Subcutaneous abdominal adipose tissue (tissue), 5 donors: ENCODE measurements around the gene AGAP3.

Experiments
- H3K27ac ChIP-seq: one replicate; pipeline ENCODE4 v1.7.0; 2013; ENCODE audit warnings: low read depth, mild to moderate bottlenecking, inconsistent platforms, low read length, moderate library complexity
- H3K27me3 ChIP-seq, 5 donors: one replicate each; pipeline ENCODE4 v1.7.0; 2013; ENCODE audit warnings: low read length in 5 of 5, inconsistent platforms in 1 of 5; ENCODE audit not compliant: control insufficient read depth in 5 of 5, insufficient read depth in 4 of 5
- H3K36me3 ChIP-seq, 5 donors: one replicate each; pipeline ENCODE4 v1.7.0; 2013; ENCODE audit warnings: low read length in 5 of 5; ENCODE audit not compliant: control insufficient read depth in 5 of 5, insufficient read depth in 5 of 5
- H3K4me1 ChIP-seq, 5 donors: one replicate each; pipeline ENCODE4 v1.7.0; 2013; ENCODE audit warnings: low read length in 5 of 5, mild to moderate bottlenecking in 3 of 5, moderate library complexity in 1 of 5; ENCODE audit not compliant: control insufficient read depth in 5 of 5, insufficient read depth in 5 of 5
- H3K4me3 ChIP-seq, 5 donors: one replicate each; pipeline ENCODE4 v1.7.0; 2013; ENCODE audit warnings: low read length in 5 of 5, low read depth in 1 of 5
- H3K9ac ChIP-seq, 5 donors: one replicate each; pipeline ENCODE4 v1.7.0; 2013; ENCODE audit warnings: low read length in 5 of 5, mild to moderate bottlenecking in 4 of 5, moderate library complexity in 3 of 5
- H3K9me3 ChIP-seq, 5 donors: one replicate each; pipeline ENCODE4 v1.7.0; 2013; ENCODE audit warnings: low read length in 5 of 5; ENCODE audit not compliant: control insufficient read depth in 5 of 5
- donor health status: healthy.
- donor health status: healthy.
- donor health status: healthy.
- donor health status: healthy.
- donor health status: healthy.

AGAP3 gene

GRCh38 chr7:151094675-151095074 lies 8.4 kb downstream of the AGAP3 start:
- Histone ChIP-seq H3K4me3 (no peak overlapping the region), H3K27ac (peak overlapping the region; percentile 30), H3K9ac (peak overlapping the region in 1 of 5 donors; percentile 45), H3K4me1 (peaks cover 20 to 62% (median 55%) of the 10 kb centered on the region in 5 donors), H3K9me3 (no peaks in the 10 kb centered on the region), H3K36me3 (peaks cover 0 to 7% (median 0%) of the 10 kb centered on the region in 5 donors), H3K27me3 (no peaks in the 10 kb centered on the region)

- peak overlapping the region; percentile 30 for H3K27ac ChIP-seq
These were observed 9.0 kb downstream of the AGAP3 start for GRCh38 chr7:151095123-151095797.

DNA sequence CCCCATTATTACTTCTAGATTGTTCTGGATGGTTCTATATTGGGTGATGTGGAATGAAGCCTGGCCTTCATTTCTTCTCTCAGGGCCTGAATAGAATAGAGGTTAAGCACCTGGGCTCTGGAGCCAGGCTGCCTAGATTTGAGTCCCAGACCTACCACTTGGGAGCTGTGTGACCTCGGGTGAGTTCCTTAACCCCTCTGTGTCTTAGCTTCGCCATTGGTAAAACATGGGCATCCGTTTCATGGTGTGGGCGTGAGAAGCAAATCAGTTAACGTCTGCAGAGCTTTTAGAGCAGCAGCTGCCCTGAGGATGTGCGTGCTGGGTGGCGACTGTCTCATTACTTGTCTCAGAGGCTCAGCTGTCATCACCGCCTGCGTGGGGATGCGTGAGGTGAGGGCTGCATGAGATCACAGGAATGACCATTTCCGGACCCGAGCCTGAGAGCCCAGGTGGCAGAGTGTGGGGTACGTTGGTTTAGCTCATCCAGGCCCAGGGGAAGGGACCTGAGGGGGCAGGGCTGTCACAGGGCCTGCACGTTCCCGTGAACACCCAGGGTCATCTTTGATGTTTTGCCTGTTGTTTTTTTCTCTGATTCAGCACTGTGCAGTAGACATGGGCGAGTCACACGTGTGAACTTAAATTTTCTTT lies 9.7 kb downstream of the AGAP3 start:
- Histone ChIP-seq H3K4me1 (peaks cover 16 to 58% (median 47%) of the 10 kb centered on the region in 5 donors), H3K4me3 (no peak overlapping the region), H3K27ac (peak overlapping the region; percentile 30), H3K27me3 (no peaks in the 10 kb centered on the region), H3K9me3 (no peaks in the 10 kb centered on the region), H3K9ac (no peak overlapping the region), H3K36me3 (peaks cover 0 to 7% (median 5%) of the 10 kb centered on the region in 5 donors)

More at GRCh38 chr7:151095123-151095797, 9.0 kb downstream of the AGAP3 start:
- H3K4me3 ChIP-seq: no peak overlapping the region
- H3K36me3 ChIP-seq: peaks cover 0 to 7% (median 4%) of the 10 kb centered on the region in 5 donors
- H3K4me1 ChIP-seq: peaks cover 18 to 62% (median 54%) of the 10 kb centered on the region in 5 donors
- H3K9ac ChIP-seq: peak overlapping the region in 2 of 5 donors; percentile 3 to 45
- no peaks in the 10 kb centered on the region for H3K9me3 ChIP-seq
- H3K27me3 ChIP-seq: no peaks in the 10 kb centered on the region

GRCh38 chr7:151099486-151100211 lies 13.4 kb downstream of the AGAP3 start:
- Histone ChIP-seq H3K4me3 (no peak overlapping the region), H3K27me3 (no peaks in the 10 kb centered on the region), H3K4me1 (peaks cover 2 to 36% (median 29%) of the 10 kb centered on the region in 5 donors), H3K9ac (peak overlapping the region in 1 of 5 donors; percentile 17), H3K36me3 (peaks cover 0 to 12% (median 2%) of the 10 kb centered on the region in 5 donors), H3K27ac (no peak overlapping the region), H3K9me3 (no peaks in the 10 kb centered on the region)

- Histone ChIP-seq H3K4me3 (no peak overlapping the region), H3K36me3 (peaks cover 0 to 14% (median 2%) of the 10 kb centered on the region in 5 donors), H3K27ac (no peak overlapping the region), H3K27me3 (no peaks in the 10 kb centered on the region), H3K4me1 (peaks cover 2 to 33% (median 25%) of the 10 kb centered on the region in 5 donors), H3K9me3 (no peaks in the 10 kb centered on the region), H3K9ac (peak overlapping the region in 2 of 5 donors; percentile 32 to 47)
These were observed 14.6 kb downstream of the AGAP3 start for GRCh38 chr7:151100921-151101320.

DNA sequence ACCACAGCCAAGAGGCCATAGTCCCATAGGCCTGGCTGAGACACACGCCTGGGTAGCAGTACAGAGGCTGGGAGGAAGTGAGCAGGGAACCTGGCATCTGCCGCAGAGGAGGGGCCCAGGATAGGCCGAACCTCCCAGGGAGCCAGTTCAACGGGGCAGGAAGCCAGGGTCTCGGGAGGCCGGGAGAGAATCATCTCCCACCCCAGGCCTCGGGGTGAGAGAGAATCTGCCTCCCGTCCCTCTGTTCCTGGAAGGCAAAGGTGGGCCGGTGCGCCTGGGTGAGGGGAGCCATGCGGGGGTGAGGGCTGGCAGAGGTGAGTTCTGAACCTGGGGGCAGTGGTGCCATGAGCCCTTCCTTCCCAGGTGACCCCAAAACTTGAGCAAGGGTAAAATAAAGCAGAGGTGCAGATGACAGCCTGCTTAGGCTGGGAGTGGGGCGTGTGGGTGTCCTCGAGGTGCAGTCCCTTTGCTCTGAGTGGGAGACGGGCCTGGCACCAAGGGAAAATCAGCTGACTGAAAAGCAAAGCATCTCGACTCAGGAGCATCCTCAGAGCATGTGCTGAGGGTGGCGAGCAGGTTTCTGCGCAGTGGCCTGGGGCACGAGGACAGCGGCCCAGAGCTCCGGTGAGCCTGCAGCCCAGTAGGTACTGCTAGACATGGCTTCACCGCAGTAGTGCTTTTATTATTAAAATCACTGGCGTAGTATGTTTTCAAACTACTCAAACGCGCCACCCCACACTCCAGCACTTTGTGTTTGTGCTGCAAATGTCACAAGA lies 15.5 kb downstream of the AGAP3 start:
- Histone ChIP-seq H3K36me3 (peaks cover 0 to 19% (median 7%) of the 10 kb centered on the region in 5 donors), H3K9me3 (no peaks in the 10 kb centered on the region), H3K27me3 (no peaks in the 10 kb centered on the region), H3K4me1 (peaks cover 2 to 30% (median 25%) of the 10 kb centered on the region in 5 donors), H3K4me3 (no peak overlapping the region), H3K27ac (no peak overlapping the region), H3K9ac (peak overlapping the region in 1 of 5 donors; percentile 47)

DNA sequence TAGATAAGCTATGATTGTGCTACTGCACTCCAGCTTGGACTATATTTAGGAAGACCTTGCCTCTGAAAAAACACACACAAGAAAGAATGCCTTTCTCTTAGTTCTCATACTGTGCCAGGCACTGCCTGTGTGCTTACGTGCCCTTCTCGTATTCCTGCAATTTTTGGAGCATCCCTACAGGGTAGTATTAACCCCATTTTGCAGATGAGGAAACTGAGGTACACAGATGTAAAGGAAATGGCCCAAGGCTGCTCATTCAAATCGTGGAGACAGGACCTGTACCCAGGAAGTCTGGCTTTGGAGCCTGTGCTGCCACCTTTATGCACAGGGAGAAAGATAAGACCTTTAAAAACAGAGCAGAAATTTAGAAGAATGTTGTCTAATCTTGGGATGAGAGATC lies 16.7 kb downstream of the AGAP3 start:
- Histone ChIP-seq H3K36me3 (peaks cover 0 to 19% (median 7%) of the 10 kb centered on the region in 5 donors), H3K27me3 (no peaks in the 10 kb centered on the region), H3K27ac (no peak overlapping the region), H3K4me3 (no peak overlapping the region), H3K9me3 (no peaks in the 10 kb centered on the region), H3K4me1 (peaks cover 2 to 33% (median 27%) of the 10 kb centered on the region in 5 donors), H3K9ac (no peak overlapping the region)

GRCh38 chr7:151103973-151104372 lies 17.7 kb downstream of the AGAP3 start:
- H3K27me3 ChIP-seq: no peaks in the 10 kb centered on the region
- no peak overlapping the region for H3K4me3 ChIP-seq
- H3K36me3 ChIP-seq: peaks cover 0 to 19% (median 7%) of the 10 kb centered on the region in 5 donors
- H3K4me1 ChIP-seq: peaks cover 2 to 36% (median 27%) of the 10 kb centered on the region in 5 donors
- no peak overlapping the region for H3K9ac ChIP-seq
- no peaks in the 10 kb centered on the region for H3K9me3 ChIP-seq
- no peak overlapping the region for H3K27ac ChIP-seq

- Histone ChIP-seq H3K27ac (no peak overlapping the region), H3K9ac (no peak overlapping the region), H3K9me3 (no peaks in the 10 kb centered on the region), H3K36me3 (peaks cover 0 to 19% (median 7%) of the 10 kb centered on the region in 5 donors), H3K27me3 (no peaks in the 10 kb centered on the region), H3K4me3 (no peak overlapping the region), H3K4me1 (peaks cover 2 to 38% (median 24%) of the 10 kb centered on the region in 5 donors)
These were observed 18.3 kb downstream of the AGAP3 start for GRCh38 chr7:151104411-151105235.
